Stimulated activated CD4-positive, alpha-beta T cell treated with anti-CD3 and anti-CD28 coated beads, Interleukin-4, amount 100 ng/mL, for 24 hours (primary cell): ENCODE measurements around the gene CAPZA1.

ENCODE experiments used
- DNase-seq: peaks from one replicate; pipeline ENCODE4 v3.0.0-alpha.2; 2020

CAPZA1 gene

GRCh38 chr1:112717263-112717873 is 97.7 kb downstream of the CAPZA1 start:
- no peak for DNase-seq

- peak; percentile 77 for DNase-seq
Measured at GRCh38 chr1:112718691-112719418, 99.2 kb downstream of the CAPZA1 start.

GRCh38 chr1:112719706-112720105 is 100.1 kb downstream of the CAPZA1 start:
- DNase-seq = no peak

GRCh38 chr1:112720800-112721199 is 101.2 kb downstream of the CAPZA1 start:
- DNase-seq = no peak
